Measurements from ENCODE around the gene MAGEE1.
A peak's percentile ranks its signal among the peaks of the same experiment; 100 is the strongest.

The MAGEE1 gene, protein sequence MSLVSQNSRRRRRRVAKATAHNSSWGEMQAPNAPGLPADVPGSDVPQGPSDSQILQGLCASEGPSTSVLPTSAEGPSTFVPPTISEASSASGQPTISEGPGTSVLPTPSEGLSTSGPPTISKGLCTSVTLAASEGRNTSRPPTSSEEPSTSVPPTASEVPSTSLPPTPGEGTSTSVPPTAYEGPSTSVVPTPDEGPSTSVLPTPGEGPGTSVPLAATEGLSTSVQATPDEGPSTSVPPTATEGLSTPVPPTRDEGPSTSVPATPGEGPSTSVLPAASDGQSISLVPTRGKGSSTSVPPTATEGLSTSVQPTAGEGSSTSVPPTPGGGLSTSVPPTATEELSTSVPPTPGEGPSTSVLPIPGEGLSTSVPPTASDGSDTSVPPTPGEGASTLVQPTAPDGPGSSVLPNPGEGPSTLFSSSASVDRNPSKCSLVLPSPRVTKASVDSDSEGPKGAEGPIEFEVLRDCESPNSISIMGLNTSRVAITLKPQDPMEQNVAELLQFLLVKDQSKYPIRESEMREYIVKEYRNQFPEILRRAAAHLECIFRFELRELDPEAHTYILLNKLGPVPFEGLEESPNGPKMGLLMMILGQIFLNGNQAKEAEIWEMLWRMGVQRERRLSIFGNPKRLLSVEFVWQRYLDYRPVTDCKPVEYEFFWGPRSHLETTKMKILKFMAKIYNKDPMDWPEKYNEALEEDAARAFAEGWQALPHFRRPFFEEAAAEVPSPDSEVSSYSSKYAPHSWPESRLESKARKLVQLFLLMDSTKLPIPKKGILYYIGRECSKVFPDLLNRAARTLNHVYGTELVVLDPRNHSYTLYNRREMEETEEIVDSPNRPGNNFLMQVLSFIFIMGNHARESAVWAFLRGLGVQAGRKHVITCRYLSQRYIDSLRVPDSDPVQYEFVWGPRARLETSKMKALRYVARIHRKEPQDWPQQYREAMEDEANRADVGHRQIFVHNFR
- 0 to 0.55 (median 0.19) reads per million in 17 experiments for total RNA-seq

DNA sequence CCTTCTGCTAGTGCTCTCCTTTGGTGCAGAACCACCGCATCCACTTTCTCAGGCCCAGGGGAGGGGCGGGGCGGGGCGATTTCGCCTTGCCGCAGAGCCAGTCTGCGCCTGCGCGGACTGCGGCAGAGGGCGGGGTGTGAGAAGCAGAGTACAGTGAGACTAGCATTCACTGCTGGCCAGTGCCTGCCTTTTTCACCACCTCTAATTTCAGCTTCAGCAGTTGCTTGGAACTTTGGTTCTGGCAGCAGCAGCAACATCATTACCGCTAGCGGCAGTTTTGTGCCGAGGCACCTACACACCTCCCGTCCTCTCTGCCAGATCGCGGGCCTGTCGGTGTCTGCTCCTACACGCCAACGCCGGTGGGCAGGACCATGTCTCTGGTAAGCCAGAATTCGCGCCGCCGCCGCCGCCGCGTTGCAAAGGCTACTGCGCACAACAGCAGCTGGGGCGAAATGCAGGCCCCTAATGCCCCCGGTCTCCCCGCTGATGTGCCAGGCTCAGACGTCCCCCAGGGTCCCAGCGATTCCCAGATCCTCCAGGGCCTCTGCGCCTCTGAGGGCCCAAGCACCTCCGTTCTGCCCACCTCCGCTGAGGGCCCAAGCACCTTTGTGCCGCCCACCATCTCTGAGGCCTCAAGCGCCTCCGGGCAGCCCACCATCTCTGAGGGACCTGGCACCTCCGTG is at the start of gene MAGEE1:
Gene MAGEE1 (plus strand): TSS at position 151 of the 683 bp plus-strand sequence. CDS start 221 bp downstream, at position 372.
- peak; percentile 66 to 82 (median 79) for DNase-seq

DNA sequence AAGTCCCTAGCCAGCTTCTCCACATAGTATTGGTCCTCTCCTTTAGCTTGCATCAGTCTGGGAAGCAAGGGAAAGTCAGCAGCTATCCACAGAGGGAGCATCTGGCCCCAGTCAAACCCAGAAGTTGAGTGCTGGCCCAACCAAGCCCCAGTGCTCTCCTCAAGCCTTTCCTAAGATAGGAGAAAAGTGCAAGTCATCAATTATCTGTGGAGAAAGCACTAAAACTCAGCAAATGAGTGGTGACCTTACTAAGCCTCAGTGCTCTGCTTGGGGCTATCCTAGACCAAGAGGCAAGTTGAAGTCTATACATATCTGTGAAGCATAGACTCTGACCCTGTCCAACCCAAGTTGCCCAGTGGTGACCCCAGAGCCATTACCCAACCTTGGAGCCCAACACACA is 28.5 kb upstream of the MAGEE1 start:
- DNase-seq, result no peak

GRCh38 chrX:76407795-76408194 is 19.7 kb upstream of the MAGEE1 start:
- no peak for DNase-seq

DNA sequence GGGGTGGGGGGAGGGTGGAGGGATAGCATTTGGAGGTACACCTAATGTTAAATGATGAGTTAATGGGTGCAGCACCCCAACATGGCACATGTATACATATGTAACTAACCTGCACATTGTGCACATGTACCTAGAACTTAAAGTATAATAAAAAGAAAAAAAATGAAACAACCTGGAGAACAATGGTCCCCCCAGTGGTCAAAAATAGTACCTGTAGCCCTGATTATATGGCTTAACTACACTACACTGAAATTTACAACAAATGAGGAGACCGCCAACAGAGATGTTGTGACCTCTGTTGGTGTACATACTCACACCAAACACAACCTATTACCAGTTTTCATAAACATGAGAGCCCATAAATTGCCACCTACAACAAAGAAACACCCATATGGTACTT is 7.3 kb upstream of the MAGEE1 start:
- no peak for DNase-seq

DNA sequence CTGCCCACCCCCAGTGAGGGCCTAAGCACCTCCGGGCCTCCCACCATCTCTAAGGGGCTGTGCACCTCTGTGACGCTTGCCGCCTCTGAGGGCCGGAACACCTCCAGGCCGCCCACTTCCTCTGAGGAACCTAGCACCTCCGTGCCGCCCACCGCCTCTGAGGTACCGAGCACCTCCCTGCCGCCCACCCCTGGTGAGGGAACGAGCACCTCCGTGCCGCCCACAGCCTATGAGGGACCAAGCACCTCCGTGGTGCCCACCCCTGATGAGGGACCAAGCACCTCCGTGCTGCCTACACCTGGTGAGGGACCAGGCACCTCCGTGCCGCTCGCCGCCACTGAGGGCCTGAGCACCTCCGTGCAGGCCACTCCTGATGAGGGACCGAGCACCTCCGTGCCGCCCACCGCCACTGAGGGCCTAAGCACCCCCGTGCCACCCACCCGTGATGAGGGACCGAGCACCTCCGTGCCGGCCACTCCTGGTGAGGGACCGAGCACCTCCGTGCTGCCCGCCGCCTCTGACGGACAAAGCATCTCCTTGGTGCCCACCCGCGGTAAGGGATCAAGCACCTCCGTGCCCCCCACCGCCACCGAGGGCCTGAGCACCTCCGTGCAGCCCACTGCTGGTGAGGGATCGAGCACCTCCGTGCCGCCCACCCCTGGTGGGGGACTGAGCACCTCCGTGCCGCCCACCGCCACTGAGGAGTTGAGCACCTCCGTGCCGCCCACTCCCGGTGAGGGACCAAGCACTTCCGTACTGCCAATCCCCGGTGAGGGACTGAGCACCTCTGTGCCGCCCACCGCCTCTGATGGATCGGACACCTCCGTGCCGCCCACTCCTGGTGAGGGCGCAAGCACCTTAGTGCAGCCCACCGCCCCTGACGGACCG is 977 bp downstream of the MAGEE1 start:
- DNase-seq, result no peak

- DNase-seq, result no peak
Observed at GRCh38 chrX:76433219-76433618, 5.7 kb downstream of the MAGEE1 start.

DNA sequence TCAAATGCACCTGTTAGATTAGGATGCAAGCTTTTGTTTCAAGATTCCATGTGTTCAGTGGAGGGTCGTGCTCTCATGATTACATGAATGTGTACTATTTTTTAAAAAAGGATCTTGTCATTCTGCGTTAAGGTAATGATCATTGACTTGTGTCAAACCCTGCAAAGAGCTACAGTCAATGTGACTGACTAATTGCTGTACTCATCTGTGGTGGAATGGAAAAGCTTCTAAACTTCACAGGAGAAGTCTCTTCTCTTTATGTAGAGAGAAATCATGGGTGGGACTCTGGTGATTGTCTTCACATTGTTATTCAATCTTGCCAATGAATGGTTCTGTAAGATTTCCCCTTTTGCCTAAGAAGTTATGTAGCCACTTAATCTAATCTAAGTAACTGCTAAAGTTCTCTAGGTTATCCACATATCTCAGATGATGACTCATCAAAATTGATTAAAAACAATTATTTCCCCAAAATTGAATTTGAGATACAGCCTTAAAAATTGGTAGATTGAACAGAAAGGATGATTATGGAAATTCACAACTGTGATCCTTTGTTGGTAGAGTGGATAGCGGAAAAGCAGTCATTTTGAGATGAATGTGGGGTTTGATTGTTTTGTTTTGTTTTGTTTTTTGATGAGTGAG is 6.7 kb downstream of the MAGEE1 start:
- no peak for DNase-seq

DNA sequence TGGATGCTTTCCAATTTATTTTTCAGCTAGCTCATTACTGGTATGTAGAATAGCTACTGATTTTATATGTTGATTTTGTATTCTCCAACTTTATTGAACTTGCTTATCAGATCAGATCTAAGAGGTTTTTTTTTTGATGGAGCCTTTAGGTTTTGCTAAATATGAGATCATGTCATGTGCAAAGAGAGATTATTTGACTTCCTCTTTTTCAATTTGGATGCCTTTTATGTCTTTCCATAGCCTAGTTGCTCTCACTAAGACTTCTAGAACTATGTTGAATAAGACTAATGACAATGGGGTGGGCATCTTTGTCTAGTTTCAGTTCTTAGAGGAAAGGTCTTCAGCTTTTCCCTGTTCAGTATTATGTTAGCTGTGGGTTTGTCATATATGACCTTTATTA is 11.7 kb downstream of the MAGEE1 start:
- no peak for DNase-seq

DNA sequence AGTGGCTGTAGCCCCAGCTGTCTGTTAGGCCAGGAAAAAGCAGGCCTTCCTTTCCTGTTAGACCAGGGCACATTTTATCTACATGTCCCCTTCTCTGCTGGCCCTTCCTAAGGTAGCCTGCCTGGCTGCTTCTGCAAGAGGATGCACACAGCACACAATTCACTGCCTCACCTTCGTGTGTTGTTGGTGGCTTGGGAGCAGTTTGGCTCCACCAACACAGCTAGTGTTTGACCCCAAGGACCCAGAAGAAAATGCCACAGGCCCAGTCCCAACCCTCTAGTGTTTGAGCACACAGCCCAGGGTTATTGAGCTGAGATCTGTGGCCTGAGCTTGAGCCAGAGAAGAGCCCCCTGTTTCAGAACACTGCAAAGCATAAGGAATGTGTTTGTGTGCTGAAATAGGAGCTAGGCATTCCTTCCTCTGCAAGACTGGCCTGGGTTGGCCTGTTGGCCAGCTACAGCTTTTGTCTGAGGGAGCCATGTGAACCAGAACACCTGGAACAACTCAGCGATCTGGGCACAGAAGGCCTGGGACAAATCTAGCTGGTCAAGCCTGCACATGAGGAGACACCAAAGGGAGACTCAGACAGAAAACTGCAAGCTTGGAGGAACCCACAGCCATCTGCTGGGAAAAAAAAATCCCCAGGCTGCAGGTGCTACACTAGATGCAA is 26.4 kb downstream of the MAGEE1 start:
- no peak for DNase-seq

GRCh38 chrX:76454456-76454927 is 27.0 kb downstream of the MAGEE1 start:
- peak; percentile 2 to 28 (median 8) for DNase-seq

DNA sequence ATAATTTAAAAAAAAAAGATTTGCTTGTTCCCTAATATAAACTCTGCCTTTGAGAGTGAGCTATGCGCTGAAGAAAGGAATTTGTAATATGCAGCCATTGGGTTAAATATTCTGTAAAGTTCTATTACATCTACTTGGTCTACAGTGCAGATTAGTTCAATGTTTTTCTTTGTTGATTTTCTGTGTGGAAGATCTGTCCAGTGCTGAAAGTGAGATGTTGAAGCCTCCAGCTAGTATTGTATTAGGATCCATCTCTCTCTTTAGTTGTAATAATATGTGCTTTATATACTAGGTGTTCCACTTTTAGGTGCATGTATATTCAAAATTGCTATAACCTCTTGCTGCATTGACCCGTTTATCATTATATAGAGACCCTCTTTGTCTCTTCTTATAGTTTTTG is 49.8 kb downstream of the MAGEE1 start:
- no peak for DNase-seq
